ENCODE results near the gene CXCR1.
"Not testable (repeated sequence)": the region's sequence is repeated elsewhere in the genome, so short reads cannot be mapped to it uniquely, and the experiment has no call there.

Gene CXCR1

GRCh38 chr2:218166791-218167190, at the start of gene CXCR1:
TSS of gene CXCR1 (minus strand) at chr2:218166962. CDS start at chr2:218165211, 1,751 bp downstream.
- FAIRE-seq = no peak

GRCh38 chr2:218216336-218216673, 49.5 kb upstream of the CXCR1 start:
- FAIRE-seq = no peak

GRCh38 chr2:218214116-218214515, 47.4 kb upstream of the CXCR1 start:
- FAIRE-seq = no peak

- no peak for FAIRE-seq
These were observed 42.3 kb upstream of the CXCR1 start for GRCh38 chr2:218209078-218209477.

GRCh38 chr2:218202266-218202665, 35.5 kb upstream of the CXCR1 start:
- no peak for FAIRE-seq

- FAIRE-seq = no peak
These were observed 30.2 kb upstream of the CXCR1 start for GRCh38 chr2:218196974-218197373.

- no peak for FAIRE-seq
These were observed 28.1 kb upstream of the CXCR1 start for GRCh38 chr2:218194880-218195279.

GRCh38 chr2:218193701-218194100, 26.9 kb upstream of the CXCR1 start:
- FAIRE-seq = no peak

- no peak for FAIRE-seq
These were observed 26.2 kb upstream of the CXCR1 start for GRCh38 chr2:218192902-218193430.

GRCh38 chr2:218188528-218188927, 21.8 kb upstream of the CXCR1 start:
- no peak for FAIRE-seq

GRCh38 chr2:218187296-218188015, 20.7 kb upstream of the CXCR1 start:
- FAIRE-seq = no peak

GRCh38 chr2:218186876-218187275, 20.1 kb upstream of the CXCR1 start:
- no peak for FAIRE-seq

- no peak for FAIRE-seq
These were observed 19.6 kb upstream of the CXCR1 start for GRCh38 chr2:218186355-218186766.

GRCh38 chr2:218184331-218184730, 17.6 kb upstream of the CXCR1 start:
- no peak for FAIRE-seq

GRCh38 chr2:218180467-218181114, 13.8 kb upstream of the CXCR1 start:
- FAIRE-seq = no peak

- FAIRE-seq = no peak
These were observed 13.0 kb upstream of the CXCR1 start for GRCh38 chr2:218179782-218180181.

GRCh38 chr2:218172845-218173244, 6.1 kb upstream of the CXCR1 start:
- no peak for FAIRE-seq

GRCh38 chr2:218171744-218172143, 5.0 kb upstream of the CXCR1 start:
- FAIRE-seq = not testable (repeated sequence)

- FAIRE-seq = no peak
These were observed 3.2 kb upstream of the CXCR1 start for GRCh38 chr2:218169757-218170546.

GRCh38 chr2:218168635-218169462, 2.1 kb upstream of the CXCR1 start:
- no peak for FAIRE-seq

- no peak for FAIRE-seq
These were observed 1.3 kb upstream of the CXCR1 start for GRCh38 chr2:218168016-218168415.

GRCh38 chr2:218162814-218163213, 3.9 kb downstream of the CXCR1 start:
- no peak for FAIRE-seq

- no peak for FAIRE-seq
These were observed 5.1 kb downstream of the CXCR1 start for GRCh38 chr2:218161644-218162043.

Measured in colon (tissue), 2 donors.